HG03575 (cell line): ENCODE measurements around the gene NEK8.
"Not testable (repeated sequence)": the region's sequence is repeated elsewhere in the genome, so short reads cannot be mapped to it uniquely, and the experiment has no call there.

Source experiments
- ATAC-seq: cut with Tn5 transposase; IDR thresholded peaks from one replicate; pipeline ENCODE4 v1.9.1; 2021; ENCODE audit not compliant: unreplicated experiment, insufficient number of reproducible peaks, low FRiP score; ENCODE audit errors: extremely low read depth

NEK8 gene

DNA sequence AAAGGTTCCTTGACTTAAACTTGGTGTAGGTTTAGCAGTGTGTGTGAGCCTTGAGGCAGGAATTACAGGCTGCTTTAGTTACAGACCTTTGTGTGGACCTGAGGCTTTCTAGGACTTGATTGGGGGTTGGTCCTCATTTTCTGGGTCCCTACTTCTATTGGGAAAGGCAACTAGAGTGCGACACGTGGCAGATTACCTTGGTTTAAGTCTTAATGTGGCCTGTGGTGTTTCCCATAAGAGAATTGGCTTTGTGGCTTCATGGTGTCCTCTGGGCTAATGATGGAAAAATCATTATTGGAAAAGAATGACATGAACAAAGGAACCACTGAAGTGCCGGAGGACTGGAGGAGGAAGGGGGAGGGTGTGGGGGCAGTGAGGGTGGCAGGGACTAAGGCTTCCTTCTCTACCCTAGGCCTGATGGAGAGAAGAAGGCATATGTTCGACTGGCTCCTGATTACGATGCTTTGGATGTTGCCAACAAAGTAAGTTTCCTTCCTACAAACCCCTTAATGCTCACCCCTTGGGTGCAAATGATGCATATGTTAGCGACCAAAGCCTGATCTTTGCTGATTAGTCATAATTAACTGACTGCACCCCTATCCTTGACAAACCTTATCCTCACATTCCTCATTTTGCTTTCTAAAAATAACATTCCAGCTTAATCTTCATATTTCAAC, 5.3 kb upstream of the NEK8 start:
- no peak for ATAC-seq

DNA sequence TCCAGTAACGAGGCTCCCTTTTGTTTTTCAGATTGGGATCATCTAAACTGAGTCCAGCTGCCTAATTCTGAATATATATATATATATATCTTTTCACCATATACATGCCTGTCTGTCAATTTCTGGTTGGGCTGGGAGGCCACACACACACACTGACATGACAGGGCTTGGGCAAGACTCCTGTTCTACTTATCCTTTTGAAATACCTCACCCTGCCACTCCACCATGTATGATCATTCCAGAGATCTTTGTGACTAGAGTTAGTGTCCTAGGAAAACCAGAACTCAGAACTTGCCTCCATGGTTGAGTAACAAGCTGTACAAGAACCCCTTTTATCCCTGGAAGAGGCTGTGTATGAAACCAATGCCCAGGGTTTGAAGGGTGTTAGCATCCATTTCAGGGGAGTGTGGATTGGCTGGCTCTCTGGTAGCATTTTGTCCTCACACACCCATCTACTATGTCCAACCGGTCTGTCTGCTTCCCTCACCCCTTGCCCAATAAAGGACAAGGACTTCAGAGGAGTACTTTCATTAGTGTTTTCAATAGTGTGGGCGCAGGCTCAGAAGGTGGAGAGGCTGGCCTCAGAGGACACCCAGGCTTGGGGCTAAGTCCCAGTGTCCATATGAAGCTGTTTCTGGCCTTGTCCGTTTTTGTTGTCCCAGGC, 4.6 kb upstream of the NEK8 start:
- ATAC-seq = not testable (repeated sequence)

DNA sequence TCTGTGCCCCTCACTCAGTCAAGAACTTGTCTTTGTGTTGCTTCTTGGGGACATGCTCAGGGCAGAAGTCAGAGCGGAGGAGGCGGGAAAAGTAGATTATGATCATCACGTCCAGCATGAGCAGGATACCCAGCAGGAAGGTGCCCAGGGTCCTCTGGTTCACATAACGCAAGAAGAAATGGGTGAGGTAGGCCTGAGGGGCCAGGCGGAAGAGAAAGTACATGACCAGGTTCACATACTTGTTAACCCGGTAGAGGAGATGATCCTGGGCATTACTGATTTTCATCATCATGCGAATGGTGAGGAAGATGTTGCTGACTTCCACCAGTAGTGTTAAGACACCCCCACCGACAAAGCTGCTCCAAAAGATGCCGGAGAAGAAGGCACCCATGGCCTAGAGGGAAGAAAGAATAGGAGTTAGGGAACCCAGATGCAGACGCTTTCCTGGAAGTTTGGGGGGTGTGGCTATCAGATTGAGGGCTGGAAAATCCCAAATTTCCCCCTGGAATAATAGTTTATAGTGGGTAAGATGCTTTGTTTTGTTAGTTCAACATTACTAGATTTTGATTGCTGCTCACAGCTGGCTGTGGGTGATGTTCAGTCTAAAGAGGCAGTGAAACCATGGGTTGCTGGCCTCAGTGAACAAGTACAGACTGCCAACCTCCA, 4.0 kb upstream of the NEK8 start:
- ATAC-seq = no peak

DNA sequence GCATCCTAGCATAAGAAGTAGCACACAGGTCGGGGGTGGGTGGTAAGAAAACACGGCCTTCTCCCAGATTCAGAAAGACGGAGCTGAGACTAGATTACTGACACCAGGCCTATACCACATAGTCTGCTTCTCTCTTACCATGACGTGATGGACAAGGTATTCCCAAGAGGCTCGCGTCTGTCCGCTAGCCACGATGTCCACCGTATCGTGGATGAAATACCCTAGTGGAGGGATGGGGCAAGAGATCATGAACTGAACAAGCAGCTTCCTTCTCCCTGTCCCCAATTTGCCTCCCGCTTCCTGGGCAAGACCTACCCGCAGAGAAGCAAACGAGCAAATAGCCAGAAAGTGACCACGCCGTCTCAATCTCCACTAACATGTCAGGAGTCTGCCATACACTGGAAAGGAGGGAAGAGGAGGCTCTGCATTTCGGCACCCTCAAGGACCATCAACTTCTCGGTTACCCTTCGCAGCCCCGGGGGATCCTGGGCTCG, 3.4 kb upstream of the NEK8 start:
- no peak for ATAC-seq

GRCh38 chr17:28725660-28726225, 2.8 kb upstream of the NEK8 start:
- no peak for ATAC-seq

DNA sequence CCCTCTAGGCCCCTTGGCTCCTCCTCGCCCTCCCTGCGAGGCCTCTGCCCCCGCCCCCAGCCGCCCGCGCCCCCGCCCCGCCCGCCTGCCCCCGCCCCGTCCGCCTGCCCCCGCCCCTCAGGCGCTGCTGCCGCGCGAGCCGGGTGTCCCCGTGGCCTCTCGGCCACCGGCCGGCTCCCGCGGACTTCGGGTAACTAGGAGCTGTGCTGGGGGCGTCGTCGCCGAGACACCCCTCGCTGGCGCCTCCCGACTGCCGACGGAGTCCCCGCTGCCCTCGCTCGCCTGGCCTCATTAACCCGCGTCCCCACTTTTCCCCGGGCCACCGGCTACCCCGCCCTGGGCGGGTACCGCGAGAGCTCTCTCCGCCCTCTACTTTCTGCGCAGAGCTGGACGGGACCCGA, 2.4 kb upstream of the NEK8 start, which contains the start of gene TLCD1:
TSS of gene TLCD1 (minus strand) at position 8 of the 401 bp plus-strand sequence. CDS start 136 bp downstream, outside the sequence.
- ATAC-seq = no peak

GRCh38 chr17:28726627-28727491, 1.7 kb upstream of the NEK8 start:
- peak; percentile 24 for ATAC-seq

GRCh38 chr17:28729950-28730330, 1.4 kb downstream of the NEK8 start:
- no peak for ATAC-seq

DNA sequence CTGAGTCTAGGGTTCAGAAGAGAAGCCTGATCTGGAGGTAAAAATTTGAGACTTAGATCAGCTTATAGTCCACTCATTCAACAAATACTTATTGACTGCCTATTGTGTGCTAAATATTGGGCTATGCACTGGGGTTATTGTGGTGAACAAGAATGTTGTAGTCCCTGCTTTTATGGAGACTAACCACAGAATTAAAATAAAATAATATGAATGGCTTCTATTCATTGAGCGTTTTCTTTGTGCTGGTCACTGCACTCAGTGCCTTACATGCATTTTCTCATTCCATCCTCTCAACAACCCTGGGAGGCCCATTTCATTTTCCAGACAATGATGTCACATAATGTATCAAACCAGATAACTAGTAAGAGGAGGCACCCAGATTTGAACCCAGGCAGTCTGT, 4.8 kb downstream of the NEK8 start:
- ATAC-seq = no peak

DNA sequence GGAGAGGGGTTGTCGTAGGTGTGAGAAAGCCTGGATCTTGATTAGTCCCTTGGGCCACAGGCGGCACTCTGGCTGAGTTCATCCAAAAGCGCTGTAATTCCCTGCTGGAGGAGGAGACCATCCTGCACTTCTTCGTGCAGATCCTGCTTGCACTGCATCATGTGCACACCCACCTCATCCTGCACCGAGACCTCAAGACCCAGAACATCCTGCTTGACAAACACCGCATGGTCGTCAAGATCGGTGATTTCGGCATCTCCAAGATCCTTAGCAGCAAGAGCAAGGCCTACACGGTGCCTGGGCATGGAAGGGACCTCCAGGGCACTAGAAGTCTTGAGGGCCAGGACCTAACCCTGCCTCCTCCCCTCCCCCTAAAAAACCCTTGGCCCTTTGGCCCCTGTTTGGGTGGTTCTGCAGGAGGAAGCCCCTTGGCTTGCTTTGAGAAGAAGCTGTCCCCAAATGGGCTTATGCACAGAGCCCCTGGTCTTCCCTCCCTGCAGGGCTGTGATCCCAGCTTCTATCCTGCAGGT, 6.2 kb downstream of the NEK8 start:
- ATAC-seq = no peak

- no peak for ATAC-seq
Observed at GRCh38 chr17:28735242-28735722, 6.7 kb downstream of the NEK8 start.

DNA sequence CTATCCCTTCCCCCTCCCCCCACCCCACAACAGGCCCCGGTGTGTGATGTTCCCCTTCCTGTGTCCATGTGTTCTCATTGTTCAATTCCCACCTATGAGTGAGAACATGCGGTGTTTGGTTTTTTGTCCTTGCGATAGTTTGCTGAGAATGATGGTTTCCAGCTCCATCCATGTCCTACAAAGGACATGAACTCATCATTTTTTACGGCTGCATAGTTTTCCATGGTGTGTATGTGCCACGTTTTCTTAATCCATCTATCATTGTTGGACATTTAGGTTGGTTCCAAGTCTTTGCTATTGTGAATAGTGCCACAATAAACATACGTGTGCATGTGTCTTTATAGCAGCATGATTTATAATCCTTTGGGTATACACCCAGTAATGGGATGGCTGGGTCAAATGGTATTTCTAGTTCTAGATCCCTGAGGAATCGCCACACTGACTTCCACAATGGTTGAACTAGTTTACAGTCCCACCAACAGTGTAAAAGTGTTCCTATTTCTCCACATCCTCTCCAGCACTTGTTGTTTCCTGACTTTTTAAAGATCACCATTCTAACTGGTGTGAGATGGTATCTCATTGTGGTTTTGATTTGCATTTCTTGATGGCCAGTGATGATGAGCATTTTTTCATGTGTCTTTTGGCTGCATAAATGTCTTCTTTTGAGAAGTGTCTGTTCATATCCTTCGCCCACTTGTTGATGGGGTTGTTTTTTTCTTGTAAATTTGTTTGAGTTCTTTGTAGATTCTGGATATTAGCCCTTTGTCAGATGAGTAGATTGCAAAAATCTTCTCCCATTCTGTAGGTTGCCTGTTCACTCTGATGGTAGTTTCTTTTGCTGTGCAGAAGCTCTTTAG, 7.6 kb downstream of the NEK8 start:
- not testable (repeated sequence) for ATAC-seq

- ATAC-seq = no peak
Observed at GRCh38 chr17:28737316-28737715, 8.7 kb downstream of the NEK8 start.

GRCh38 chr17:28737770-28738679, 9.4 kb downstream of the NEK8 start:
- ATAC-seq = no peak

- ATAC-seq = no peak
Observed at GRCh38 chr17:28738680-28739384, 10.2 kb downstream of the NEK8 start.
